Activated CD4-positive, alpha-beta memory T cell treated with anti-CD3 and anti-CD28 coated beads for 36 hours (primary cell): ENCODE measurements around the gene GTF3C1. TPM values are rescaled to one million over a fixed set of nuclear protein-coding genes. Genes with fewer than 3 reads are reported as not detected.
"Not testable (repeated sequence)": the region's sequence is repeated elsewhere in the genome, so short reads cannot be mapped to it uniquely, and the experiment has no call there.

ENCODE experiments used
- CTCF ChIA-PET: fragments of 350-600 bp; sonication (Branson Sonifier 250); formaldehyde crosslinking; loops from one replicate; lab custom pipeline; 2021; ENCODE audit warnings: antibody characterized with exemption, inconsistent platforms; lab: Charles Lee
- POLR2A ChIA-PET: fragments of 350-600 bp; sonication (Branson Sonifier 250); formaldehyde crosslinking; loops from one replicate; lab custom pipeline; 2021; ENCODE audit warnings: antibody characterized with exemption; lab: Charles Lee
- DNase-seq: peaks from one replicate; pipeline ENCODE4 v3.0.0-alpha.2; 2020
- H3K27ac Mint-ChIP-seq: one replicate; pipeline ENCODE4 v1.8.0; 2021; ENCODE audit warnings: mixed read lengths
- H3K27me3 Mint-ChIP-seq: one replicate; pipeline ENCODE4 v1.8.0; 2021; ENCODE audit warnings: mixed read lengths
- H3K36me3 Mint-ChIP-seq: one replicate; pipeline ENCODE4 v1.8.0; 2021; ENCODE audit warnings: mixed read lengths
- H3K4me1 Mint-ChIP-seq: one replicate; pipeline ENCODE4 v1.8.0; 2021; ENCODE audit warnings: low read depth, mixed read lengths
- H3K4me3 Mint-ChIP-seq: one replicate; pipeline ENCODE4 v1.8.0; 2021; ENCODE audit warnings: mild to moderate bottlenecking, mixed read lengths
- H3K9me3 Mint-ChIP-seq: one replicate; pipeline ENCODE4 v1.8.0; 2021; ENCODE audit warnings: mixed read lengths
- intact Hi-C: fragments of 100-400 bp; cut with micrococcal nuclease; formaldehyde crosslinking; loops from one replicate; pipeline ENCODE4 v1.15.1; 2023
- total RNA-seq, 2 experiments: library from RNA; stranded (reverse); gene quantifications; one replicate each; pipeline ENCODE4 v1.2.3, GENCODE V29; 2021

GTF3C1 gene
- total RNA-seq, 2 experiments from 2014 or later, result 50.6 to 52.9 TPM

DNA sequence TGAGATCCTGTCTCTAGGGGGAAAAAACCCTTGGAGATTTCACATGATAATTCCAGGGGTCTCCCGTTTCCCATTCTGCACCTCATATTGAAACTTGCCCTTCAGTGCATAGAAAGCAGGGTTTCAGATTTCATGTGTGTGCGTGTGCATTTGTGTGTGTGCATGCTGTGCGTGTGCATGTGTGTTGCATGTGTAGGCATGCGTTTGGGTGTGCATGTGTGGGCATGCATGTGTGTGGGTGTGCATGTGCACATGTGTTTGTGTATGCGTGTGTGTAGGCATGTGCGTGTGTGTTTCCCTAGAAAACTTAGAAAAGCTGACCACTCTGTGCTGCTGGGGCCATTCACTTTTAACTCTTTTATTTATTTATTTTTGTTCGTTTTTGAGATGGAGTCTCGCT, 107.7 kb downstream of the GTF3C1 start:
- ChIA-PET CTCF (interaction anchor here (0.6 kb wide), 2 partner anchors 14 to 258 kb away, joined by 3 read pairs; no protein-coding TSS in a partner anchor), POLR2A (no interaction called here)
- Mint-ChIP-seq H3K27me3 (no peaks in the 10 kb centered on the region), H3K9me3 (peaks cover 8% of the 10 kb centered on the region), H3K4me1 (peaks cover 31% of the 10 kb centered on the region), H3K27ac (peak overlapping the region; percentile 38), H3K4me3 (no peak overlapping the region), H3K36me3 (peaks cover 87% of the 10 kb centered on the region)
- intact Hi-C loops, result no loop called here
- no peak for DNase-seq

DNA sequence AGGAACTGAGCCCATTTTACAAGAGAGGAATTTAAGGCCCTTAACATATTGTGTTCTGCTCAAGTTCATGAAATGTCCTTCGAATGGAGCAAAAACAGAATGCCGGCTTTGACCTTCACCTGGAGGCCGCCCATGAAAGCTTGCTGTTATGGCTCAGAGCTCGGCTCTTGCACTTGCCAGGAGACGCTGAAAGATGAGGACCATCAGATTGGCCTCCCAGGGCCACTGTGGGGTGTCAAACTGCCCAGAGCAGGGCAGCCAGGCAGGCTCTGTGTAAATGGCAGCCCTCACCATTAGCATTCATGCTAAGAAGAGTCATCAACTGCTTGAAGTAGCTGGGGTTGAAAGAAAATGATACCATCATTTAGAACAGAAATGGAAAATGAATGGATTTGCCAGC, 108.4 kb downstream of the GTF3C1 start:
- H3K9me3 Mint-ChIP-seq, result peaks cover 6% of the 10 kb centered on the region
- peaks cover 88% of the 10 kb centered on the region for H3K36me3 Mint-ChIP-seq
- ChIA-PET POLR2A (interaction anchor here (1.0 to 1.2 kb wide), 2 partner anchors 8 to 14 kb away, joined by 3 to 6 read pairs; no protein-coding TSS in a partner anchor), CTCF (interaction anchor here (0.6 kb wide), 1 partner anchor 259 kb away, joined by 3 read pairs; no protein-coding TSS in a partner anchor)
- intact Hi-C loops, result no loop called here
- H3K27me3 Mint-ChIP-seq, result no peaks in the 10 kb centered on the region
- no peak for DNase-seq
- H3K27ac Mint-ChIP-seq, result peak overlapping the region; percentile 46
- H3K4me1 Mint-ChIP-seq, result peaks cover 24% of the 10 kb centered on the region
- H3K4me3 Mint-ChIP-seq, result no peak overlapping the region

DNA sequence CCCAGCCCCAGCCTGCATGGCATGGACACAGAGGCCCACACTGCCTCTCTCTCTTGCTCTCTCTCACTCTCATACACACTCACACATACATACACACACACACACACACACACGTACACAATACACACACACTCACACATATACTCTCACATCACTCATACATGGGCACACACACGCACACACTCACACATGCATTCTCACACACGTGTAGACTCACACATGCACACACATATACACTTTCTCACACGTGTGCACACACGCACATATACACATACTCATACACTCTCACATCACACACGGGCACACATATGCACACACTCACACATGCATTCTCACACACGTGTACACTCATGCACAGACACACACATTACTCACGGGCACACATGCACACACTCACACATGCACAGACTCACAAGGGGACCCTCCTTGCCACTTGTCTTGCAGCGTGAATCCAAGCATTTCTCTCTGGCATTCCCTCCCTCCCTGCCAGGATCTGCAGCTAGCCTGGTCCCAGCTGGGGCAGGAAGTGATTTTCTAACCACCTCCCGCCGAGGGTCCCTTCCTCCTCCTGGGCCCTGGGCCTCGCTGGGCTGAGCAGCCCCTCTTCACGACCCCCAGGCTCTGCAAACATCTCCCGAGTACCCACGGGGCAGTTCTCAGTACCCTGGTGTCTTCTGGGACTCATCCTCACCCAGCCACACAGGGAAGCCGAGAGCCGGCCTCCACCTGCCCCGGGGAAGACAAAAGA, 110.3 kb downstream of the GTF3C1 start:
- POLR2A ChIA-PET, result interaction anchor here (1.0 kb wide), 1 partner anchor 268 kb away, joined by 3 read pairs; no protein-coding TSS in a partner anchor
- H3K27ac Mint-ChIP-seq, result peak overlapping the region; percentile 3
- H3K4me1 Mint-ChIP-seq, result peaks cover 7% of the 10 kb centered on the region

GRCh38 chr16:27437946-27438345, 111.8 kb downstream of the GTF3C1 start:
- intact Hi-C loops, result no loop called here
- Mint-ChIP-seq H3K27ac (peak overlapping the region; percentile 8), H3K4me3 (no peak overlapping the region), H3K27me3 (no peaks in the 10 kb centered on the region), H3K4me1 (peaks cover 4% of the 10 kb centered on the region), H3K36me3 (peaks cover 81% of the 10 kb centered on the region), H3K9me3 (no peaks in the 10 kb centered on the region)
- ChIA-PET POLR2A (no interaction called here), CTCF (interaction anchor here (1.0 to 1.5 kb wide), 2 partner anchors 31 to 257 kb away, joined by 3 read pairs; no protein-coding TSS in a partner anchor)
- peak; percentile 2 for DNase-seq

More for the DNA sequence above, 110.3 kb downstream of the GTF3C1 start:
- CTCF ChIA-PET, result no interaction called here
- peaks cover 82% of the 10 kb centered on the region for H3K36me3 Mint-ChIP-seq
- peaks cover 2% of the 10 kb centered on the region for H3K9me3 Mint-ChIP-seq
- H3K27me3 Mint-ChIP-seq, result no peaks in the 10 kb centered on the region
- intact Hi-C loops, result no loop called here
- no peak overlapping the region for H3K4me3 Mint-ChIP-seq
- peak; percentile 6 for DNase-seq

DNA sequence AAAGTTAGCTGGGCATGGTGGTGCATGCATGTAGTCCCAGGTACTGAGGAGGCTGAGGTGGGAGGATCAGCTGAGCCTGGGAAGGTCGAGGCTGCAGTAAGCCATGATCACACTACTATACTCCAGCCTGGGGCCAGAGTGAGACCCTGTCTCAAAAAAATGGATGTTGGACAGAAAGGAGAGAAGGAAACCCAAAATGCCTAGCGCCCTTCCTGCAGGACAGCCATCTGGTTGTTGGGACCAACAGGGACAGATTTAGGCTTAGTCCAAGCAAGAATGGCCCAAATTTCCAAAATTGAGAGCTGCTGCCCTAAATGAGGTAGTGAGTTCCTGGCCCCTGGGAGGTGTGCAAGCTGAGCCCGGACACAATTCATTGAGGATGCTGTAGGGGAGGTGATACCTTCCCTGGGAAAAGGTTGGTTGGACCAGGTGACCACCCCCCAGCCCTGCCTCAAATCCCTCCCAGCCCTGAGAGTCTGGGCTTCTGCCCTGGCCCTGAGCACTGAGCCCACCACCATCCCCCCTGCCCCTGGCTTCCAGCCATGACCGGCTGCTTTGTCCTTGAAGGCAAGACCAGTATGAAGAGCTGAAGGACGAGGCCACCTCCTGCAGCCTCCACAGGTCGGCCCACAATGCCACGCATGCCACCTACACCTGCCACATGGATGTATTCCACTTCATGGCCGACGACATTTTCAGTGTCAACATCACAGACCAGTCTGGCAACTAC, 112.6 kb downstream of the GTF3C1 start:
- H3K4me3 Mint-ChIP-seq, result no peak overlapping the region
- H3K36me3 Mint-ChIP-seq, result peaks cover 81% of the 10 kb centered on the region
- DNase-seq, result peak; percentile 4
- H3K9me3 Mint-ChIP-seq, result no peaks in the 10 kb centered on the region
- ChIA-PET CTCF (interaction anchor here (1.0 to 1.5 kb wide), 2 partner anchors 30 to 256 kb away, joined by 3 read pairs; no protein-coding TSS in a partner anchor), POLR2A (no interaction called here)
- intact Hi-C loops, result no loop called here
- H3K27ac Mint-ChIP-seq, result peak overlapping the region; percentile 11
- H3K27me3 Mint-ChIP-seq, result no peaks in the 10 kb centered on the region
- peaks cover 4% of the 10 kb centered on the region for H3K4me1 Mint-ChIP-seq

DNA sequence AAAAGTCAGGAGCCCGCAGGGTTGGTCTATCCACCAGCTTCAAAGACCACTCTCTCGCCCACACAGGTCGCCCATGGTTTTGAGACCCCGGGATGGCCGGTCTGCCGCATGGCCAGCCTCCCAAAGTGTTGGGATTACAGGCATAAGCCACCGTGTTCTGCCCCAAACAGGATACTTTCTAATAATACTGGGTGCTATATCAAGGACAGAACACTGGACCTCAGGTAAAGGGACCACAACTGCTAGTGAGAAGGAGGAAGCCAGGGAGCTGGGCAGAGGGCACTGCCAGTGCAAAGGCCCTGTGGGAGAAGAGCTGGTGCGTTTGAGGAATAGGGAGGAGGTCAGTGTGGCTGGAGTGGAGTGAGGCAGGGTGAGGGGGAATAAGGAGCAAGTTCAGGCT, 113.6 kb downstream of the GTF3C1 start:
- peak; percentile 4 for DNase-seq
- Mint-ChIP-seq H3K27me3 (no peaks in the 10 kb centered on the region), H3K9me3 (no peaks in the 10 kb centered on the region), H3K36me3 (peaks cover 82% of the 10 kb centered on the region), H3K4me3 (no peak overlapping the region), H3K4me1 (peaks cover 10% of the 10 kb centered on the region), H3K27ac (peak overlapping the region; percentile 65)
- CTCF ChIA-PET, result no interaction called here
- intact Hi-C loops, result no loop called here
- POLR2A ChIA-PET, result no interaction called here

- peaks cover 82% of the 10 kb centered on the region for H3K36me3 Mint-ChIP-seq
- H3K4me3 Mint-ChIP-seq, CTCF ChIA-PET, H3K27ac Mint-ChIP-seq, intact Hi-C loops, H3K9me3 Mint-ChIP-seq, POLR2A ChIA-PET, H3K27me3 Mint-ChIP-seq: not testable (repeated sequence)
- peak; percentile 2 for DNase-seq
- peaks cover 19% of the 10 kb centered on the region for H3K4me1 Mint-ChIP-seq
Measured at GRCh38 chr16:27435146-27435545, 114.6 kb downstream of the GTF3C1 start.

DNA sequence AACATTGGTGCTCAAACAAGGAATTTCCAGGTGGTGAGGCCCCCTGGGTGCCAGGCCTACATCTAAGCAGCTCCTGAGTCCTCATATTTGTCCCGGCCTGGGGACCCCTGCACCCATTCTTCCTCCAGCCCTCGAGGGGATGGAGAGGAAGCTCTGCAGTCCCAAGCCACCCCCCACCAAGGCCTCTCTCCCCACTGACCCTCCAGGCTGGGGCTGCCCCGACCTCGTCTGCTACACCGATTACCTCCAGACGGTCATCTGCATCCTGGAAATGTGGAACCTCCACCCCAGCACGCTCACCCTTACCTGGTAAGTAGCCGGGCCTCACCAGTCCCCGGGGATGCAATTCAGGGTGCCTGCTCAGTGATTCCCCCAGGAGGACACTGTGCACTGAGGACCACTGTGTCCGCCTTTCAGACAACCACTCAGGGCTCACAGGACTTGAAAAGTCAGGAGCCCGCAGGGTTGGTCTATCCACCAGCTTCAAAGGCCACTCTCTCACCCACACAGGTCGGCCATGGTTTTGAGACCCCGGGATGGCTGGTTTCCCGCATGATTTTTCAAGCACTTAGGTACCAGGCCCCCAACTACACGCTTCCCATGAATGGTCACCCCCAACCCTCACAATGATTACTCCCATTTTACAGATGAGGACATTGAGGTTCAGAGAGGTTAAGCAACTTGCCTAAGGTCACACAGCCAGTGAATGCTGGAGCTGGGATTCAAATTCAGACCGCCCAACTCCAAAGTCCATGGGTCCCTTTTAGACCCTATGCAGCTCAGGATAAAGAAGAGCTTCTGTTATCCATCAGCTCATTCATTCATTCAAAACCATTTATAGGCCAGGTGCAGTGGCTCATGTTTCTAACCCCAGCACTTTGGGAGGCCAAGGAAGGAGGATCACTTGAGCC, 115.3 kb downstream of the GTF3C1 start:
- peaks cover 78% of the 10 kb centered on the region for H3K36me3 Mint-ChIP-seq
- ChIA-PET CTCF (no interaction called here), POLR2A (no interaction called here)
- intact Hi-C loops, result no loop called here
- H3K27ac Mint-ChIP-seq, result no peak overlapping the region
- no peak overlapping the region for H3K4me3 Mint-ChIP-seq
- peaks cover 19% of the 10 kb centered on the region for H3K4me1 Mint-ChIP-seq
- H3K27me3 Mint-ChIP-seq, result no peaks in the 10 kb centered on the region
- peak; percentile 3 for DNase-seq
- no peaks in the 10 kb centered on the region for H3K9me3 Mint-ChIP-seq

- Mint-ChIP-seq H3K27ac (no peak overlapping the region), H3K9me3 (no peaks in the 10 kb centered on the region), H3K27me3 (no peaks in the 10 kb centered on the region), H3K36me3 (peaks cover 73% of the 10 kb centered on the region), H3K4me1 (peaks cover 21% of the 10 kb centered on the region), H3K4me3 (no peak overlapping the region)
- ChIA-PET POLR2A (no interaction called here), CTCF (no interaction called here)
- DNase-seq, result no peak
- intact Hi-C loops, result no loop called here
Measured at GRCh38 chr16:27433636-27434035, 116.1 kb downstream of the GTF3C1 start.

- H3K27ac Mint-ChIP-seq, H3K4me3 Mint-ChIP-seq, CTCF ChIA-PET, H3K9me3 Mint-ChIP-seq, H3K27me3 Mint-ChIP-seq, DNase-seq, intact Hi-C loops, POLR2A ChIA-PET: not testable (repeated sequence)
- Mint-ChIP-seq H3K4me1 (peaks cover 25% of the 10 kb centered on the region), H3K36me3 (peaks cover 74% of the 10 kb centered on the region)
Measured at GRCh38 chr16:27433191-27433590, 116.5 kb downstream of the GTF3C1 start.

DNA sequence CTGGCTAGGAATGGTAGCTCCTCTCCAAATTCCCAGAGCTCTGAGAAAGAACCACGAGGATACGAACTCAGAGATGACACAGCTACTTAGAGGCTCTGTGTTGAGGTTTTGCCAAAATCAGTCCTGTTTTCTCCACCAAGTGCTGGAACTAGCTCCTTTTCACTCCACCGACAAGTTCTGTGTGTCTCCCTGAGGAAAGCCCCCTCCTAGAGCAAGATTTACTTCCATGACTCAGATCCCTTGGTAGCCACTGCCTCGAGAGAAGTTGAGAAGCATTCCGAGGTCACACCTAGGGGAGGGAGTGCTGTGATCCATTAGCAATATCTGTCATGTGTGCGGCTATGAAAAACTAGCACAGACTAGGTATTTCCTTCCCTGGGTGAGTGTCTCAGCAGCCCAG, 117.2 kb downstream of the GTF3C1 start:
- POLR2A ChIA-PET, result no interaction called here
- intact Hi-C loops, result no loop called here
- Mint-ChIP-seq H3K9me3 (no peaks in the 10 kb centered on the region), H3K4me3 (no peak overlapping the region), H3K27me3 (no peaks in the 10 kb centered on the region), H3K4me1 (peaks cover 29% of the 10 kb centered on the region), H3K27ac (peak overlapping the region; percentile 3), H3K36me3 (peaks cover 72% of the 10 kb centered on the region)
- CTCF ChIA-PET, result interaction anchor here (0.5 kb wide), 1 partner anchor 23 kb away, joined by 3 read pairs; no protein-coding TSS in a partner anchor
- peak; percentile 5 for DNase-seq
